ENCODE results near the gene MPI.

MPI gene

GRCh38 chr15:74889883-74890664 is at the start of gene MPI:
MPI (plus strand) TSS chr15:74890042; CDS start chr15:74890074, 32 bp downstream.
- peak; percentile 85 to 87 for DNase-seq (ENCODE audit: low read depth in 2 of 2)

GRCh38 chr15:74840851-74841775 is 48.7 kb upstream of the MPI start:
- no peak for DNase-seq (ENCODE audit: low read depth in 2 of 2)

- no peak for DNase-seq (ENCODE audit: low read depth in 2 of 2)
These were observed 47.9 kb upstream of the MPI start for GRCh38 chr15:74841891-74842373.

- DNase-seq (ENCODE audit: low read depth in 2 of 2): peak; percentile 87 to 93
These were observed 47.0 kb upstream of the MPI start, which contains the start of gene ULK3 for GRCh38 chr15:74842581-74843444. ULK3 (minus strand) TSS chr15:74843156; CDS start chr15:74843105, 51 bp downstream.

GRCh38 chr15:74843445-74843828 is 46.4 kb upstream of the MPI start:
- no peak for DNase-seq (ENCODE audit: low read depth in 2 of 2)

- no peak for DNase-seq (ENCODE audit: low read depth in 2 of 2)
These were observed 45.9 kb upstream of the MPI start for GRCh38 chr15:74843891-74844299.

GRCh38 chr15:74844319-74845207 is 45.3 kb upstream of the MPI start:
- DNase-seq (ENCODE audit: low read depth in 2 of 2): no peak

GRCh38 chr15:74845208-74845568 is 44.7 kb upstream of the MPI start:
- peak in 1 of 2 donors; percentile 31 for DNase-seq (ENCODE audit: low read depth in 2 of 2)

GRCh38 chr15:74845581-74845980 is 44.3 kb upstream of the MPI start:
- DNase-seq (ENCODE audit: low read depth in 2 of 2): no peak

GRCh38 chr15:74847432-74847831 is 42.4 kb upstream of the MPI start:
- no peak for DNase-seq (ENCODE audit: low read depth in 2 of 2)

- no peak for DNase-seq (ENCODE audit: low read depth in 2 of 2)
These were observed 39.4 kb upstream of the MPI start for GRCh38 chr15:74850393-74850792.

GRCh38 chr15:74851960-74852359 is 37.9 kb upstream of the MPI start:
- no peak for DNase-seq (ENCODE audit: low read depth in 2 of 2)

GRCh38 chr15:74854453-74855022 is 35.3 kb upstream of the MPI start:
- no peak for DNase-seq (ENCODE audit: low read depth in 2 of 2)

- DNase-seq (ENCODE audit: low read depth in 2 of 2): no peak
These were observed 34.0 kb upstream of the MPI start for GRCh38 chr15:74855857-74856256.

- DNase-seq (ENCODE audit: low read depth in 2 of 2): no peak
These were observed 33.3 kb upstream of the MPI start for GRCh38 chr15:74856537-74856936.

- DNase-seq (ENCODE audit: low read depth in 2 of 2): no peak
These were observed 32.7 kb upstream of the MPI start for GRCh38 chr15:74857082-74857655.

GRCh38 chr15:74857671-74858368 is 32.0 kb upstream of the MPI start:
- DNase-seq (ENCODE audit: low read depth in 2 of 2): no peak

GRCh38 chr15:74858369-74858740 is 31.5 kb upstream of the MPI start:
- DNase-seq (ENCODE audit: low read depth in 2 of 2): no peak

Measured in stimulated activated CD8-positive, alpha-beta memory T cell treated with anti-CD3 and anti-CD28 coated beads, Interleukin-2, amount 100 ng/mL, for 48 hours (primary cell).